BJ (cell line): ENCODE data around the gene NEU1. TPM values are rescaled to one million over a fixed set of nuclear protein-coding genes. Genes with fewer than 3 reads are reported as not detected.
"Not testable (repeated sequence)": the region's sequence is repeated elsewhere in the genome, so short reads cannot be mapped to it uniquely, and the experiment has no call there.

Source experiments
- CTCF ChIA-PET: fragments of 350-600 bp; formaldehyde crosslinking; extraction: SDS; loops from one replicate; lab custom pipeline; 2021; ENCODE audit warnings: antibody characterized with exemption, inconsistent platforms; lab: Yijun Ruan, JAX
- POLR2A ChIA-PET: fragments of 300-600 bp; sonication (Branson Sonifier 250); formaldehyde crosslinking; extraction: SDS; loops from one replicate; lab custom pipeline; 2021; ENCODE audit warnings: antibody characterized with exemption; lab: Charles Lee
- DNase-seq: peaks from one replicate; pipeline ENCODE4 v3.0.0-alpha.2; 2011; ENCODE audit warnings: low read depth
- H3K27me3 ChIP-seq: 2 replicates; pipeline ENCODE4 v1.6.0; 2011; ENCODE audit warnings: low read length; ENCODE audit not compliant: control insufficient read depth, insufficient read depth
- H3K36me3 ChIP-seq: 2 replicates; pipeline ENCODE4 v1.5.1; 2011; ENCODE audit warnings: low read length; ENCODE audit not compliant: control insufficient read depth, insufficient read depth
- H3K4me3 ChIP-seq: 2 replicates; pipeline ENCODE4 v1.5.1; 2011; ENCODE audit warnings: low read depth, mild to moderate bottlenecking, control low read depth, low read length
- CTCF ChIP-seq: IDR thresholded peaks from 2 replicates; pipeline ENCODE4 v1.5.1; 2011; ENCODE audit warnings: low read depth, mild to moderate bottlenecking, control low read depth, inconsistent platforms, low read length, moderate library complexity; ENCODE audit not compliant: insufficient read depth
- polyA plus RNA-seq: library from polyadenylated mRNA; depleted of rRNA; stranded (reverse); fragments of >200 nt; gene quantifications from 2 replicates; pipeline ENCODE4 v1.2.3, GENCODE V29; 2011

NEU1 gene
- polyA plus RNA-seq, 1 experiment: 48.1 TPM

DNA sequence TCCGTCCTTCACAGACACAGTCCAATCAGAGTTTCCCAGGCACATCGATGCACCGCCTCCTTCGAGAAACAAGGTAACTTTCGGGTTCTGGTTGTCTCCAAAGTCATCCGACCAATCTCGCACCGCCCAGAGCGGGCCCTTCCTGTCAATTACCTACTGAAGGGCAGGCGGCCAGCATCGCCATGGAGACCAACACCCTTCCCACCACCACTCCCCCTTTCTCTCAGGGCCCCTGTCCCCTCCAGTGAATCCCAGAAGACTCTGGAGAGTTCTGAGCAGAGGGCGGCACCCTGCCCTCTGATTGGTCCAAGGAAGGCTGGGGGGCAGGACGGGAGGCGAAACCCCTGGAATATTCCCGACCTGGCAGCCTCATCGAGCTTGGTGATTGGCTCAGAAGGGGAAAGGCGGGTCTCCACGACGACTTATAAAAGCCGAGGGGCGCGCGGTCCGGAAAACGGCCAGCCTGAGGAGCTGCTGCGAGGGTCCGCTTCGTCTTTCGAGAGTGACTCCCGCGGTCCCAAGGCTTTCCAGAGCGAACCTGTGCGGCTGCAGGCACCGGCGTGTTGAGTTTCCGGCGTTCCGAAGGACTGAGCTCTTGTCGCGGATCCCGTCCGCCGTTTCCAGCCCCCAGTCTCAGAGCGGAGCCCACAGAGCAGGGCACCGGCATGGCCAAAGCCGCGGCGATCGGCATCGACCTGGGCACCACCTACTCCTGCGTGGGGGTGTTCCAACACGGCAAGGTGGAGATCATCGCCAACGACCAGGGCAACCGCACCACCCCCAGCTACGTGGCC is 35.1 kb downstream of the NEU1 start, which contains the start of gene HSPA1B:
Gene HSPA1B (plus strand): TSS at position 453 of the 794 bp plus-strand sequence. CDS start 213 bp downstream, at position 666.
- peak; percentile 100 for DNase-seq
- ChIA-PET CTCF (interaction anchor here (0.8 to 2.1 kb wide), 7 partner anchors 13 to 175 kb away, joined by 3 to 8 read pairs (median 4); partner anchors contain the start of genes BAG6, HSPA1A and HSPA1L), POLR2A (interaction anchor here (0.7 to 1.1 kb wide), 3 partner anchors 13 to 87 kb away, joined by 3 to 9 read pairs (median 4); partner anchors contain the start of genes HSPA1A, HSPA1L, LSM2 and MSH5)
- no peaks in the 10 kb centered on the region for H3K36me3 ChIP-seq
- no peaks in the 10 kb centered on the region for H3K27me3 ChIP-seq
- peak within 1 kb of the TSS; percentile 52 for H3K4me3 ChIP-seq
- TF ChIP-seq CTCF: no peak

GRCh38 chr6:31826793-31827285 is 35.8 kb downstream of the NEU1 start:
- no peaks in the 10 kb centered on the region for H3K27me3 ChIP-seq
- no peak for TF ChIP-seq CTCF
- ChIA-PET CTCF (interaction anchor here (0.7 to 2.1 kb wide), 8 partner anchors 12 to 175 kb away, joined by 3 to 8 read pairs (median 4); partner anchors contain the start of genes BAG6, HSPA1A and HSPA1L), POLR2A (interaction anchor here (0.7 to 1.1 kb wide), 4 partner anchors 12 to 87 kb away, joined by 3 to 9 read pairs (median 4); partner anchors contain the start of genes HSPA1A, HSPA1L, LSM2 and MSH5)
- peak; percentile 67 for DNase-seq
- H3K36me3 ChIP-seq: no peaks in the 10 kb centered on the region
- peak overlapping the region; percentile 43 for H3K4me3 ChIP-seq

DNA sequence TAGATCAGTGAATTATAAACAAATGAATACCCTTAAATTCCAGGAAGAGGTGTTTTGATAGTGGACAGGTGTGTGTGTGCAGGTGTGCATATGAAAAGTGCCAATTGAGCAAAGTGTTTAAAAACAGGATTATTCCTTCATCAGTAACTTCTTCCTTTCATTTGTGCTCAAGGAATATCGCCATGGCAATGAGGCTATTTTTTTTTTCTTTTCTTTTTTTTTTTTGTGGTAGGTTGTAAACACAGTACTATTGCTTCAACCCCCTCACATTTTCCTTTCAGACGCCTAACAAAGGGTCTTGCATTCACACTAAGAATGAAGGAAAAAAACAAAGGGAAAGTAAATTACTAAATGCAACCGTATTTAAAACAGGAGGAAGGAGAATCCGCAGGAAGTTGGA is 37.1 kb downstream of the NEU1 start:
- H3K4me3 ChIP-seq: no peak overlapping the region
- CTCF ChIA-PET: interaction anchor here (1.8 kb wide), 1 partner anchor 31 kb away, joined by 6 read pairs; no protein-coding TSS in a partner anchor

GRCh38 chr6:31823592-31824196 is 38.9 kb downstream of the NEU1 start:
- H3K36me3 ChIP-seq, H3K27me3 ChIP-seq, DNase-seq, H3K4me3 ChIP-seq, POLR2A ChIA-PET: not testable (repeated sequence)
- CTCF ChIA-PET: interaction anchor here (1.5 kb wide), 1 partner anchor 128 kb away, joined by 3 read pairs; no protein-coding TSS in a partner anchor

More for the DNA sequence above, 37.1 kb downstream of the NEU1 start:
- no peak for DNase-seq
- Histone ChIP-seq H3K36me3 (no peaks in the 10 kb centered on the region), H3K27me3 (no peaks in the 10 kb centered on the region)
- TF ChIP-seq CTCF: no peak
- POLR2A ChIA-PET: no interaction called here

- no peaks in the 10 kb centered on the region for H3K27me3 ChIP-seq
- no peaks in the 10 kb centered on the region for H3K36me3 ChIP-seq
- CTCF ChIA-PET: interaction anchor here (0.6 to 2.1 kb wide), 4 partner anchors 31 to 157 kb away, joined by 3 to 6 read pairs (median 3); partner anchors contain the start of gene GPANK1
- TF ChIP-seq CTCF: no peak
- peak overlapping the region; percentile 50 for H3K4me3 ChIP-seq
- POLR2A ChIA-PET: interaction anchor here (1.2 kb wide), 1 partner anchor 16 kb away, joined by 4 read pairs; the partner anchor contains the start of gene LSM2
- no peak for DNase-seq
Observed at GRCh38 chr6:31822036-31822821, 40.4 kb downstream of the NEU1 start.
